Measurements from ENCODE around the gene CDH4.

CDH4 gene

DNA sequence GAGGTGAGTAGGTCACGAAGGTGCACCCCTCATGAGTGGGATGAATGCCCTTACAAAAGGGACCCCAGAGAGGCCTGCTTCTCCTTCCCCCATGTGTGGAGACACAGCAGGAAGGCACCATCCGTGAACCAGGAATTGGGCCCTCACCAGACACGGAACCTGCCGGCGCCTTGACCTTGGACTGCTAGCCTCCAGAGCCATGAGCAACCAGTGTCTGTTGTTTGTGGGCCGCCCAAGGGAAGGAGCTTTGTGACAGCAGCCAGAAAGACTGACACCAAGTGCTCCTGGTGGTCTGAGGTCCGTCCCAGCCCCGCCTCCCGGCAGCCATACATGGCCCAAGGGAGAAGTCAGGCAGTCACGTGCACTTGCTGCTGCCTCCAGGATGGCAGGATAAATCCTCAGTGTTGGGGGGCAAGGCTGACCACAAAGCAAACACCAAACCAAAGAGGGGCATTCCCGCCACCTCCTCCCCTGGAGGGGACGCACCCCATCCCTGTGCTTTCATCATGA, 29.3 kb downstream of the CDH4 start:
- peaks cover 24% of the 10 kb centered on the region for H3K9me3 Mint-ChIP-seq
- no peak overlapping the region for H3K4me3 Mint-ChIP-seq
- no peaks in the 10 kb centered on the region for H3K4me1 Mint-ChIP-seq (ENCODE audit: low read depth)
- H3K27me3 Mint-ChIP-seq = no peaks in the 10 kb centered on the region
- no peak overlapping the region for H3K27ac Mint-ChIP-seq
- intact Hi-C loops (cut with micrococcal nuclease) = no loop called here
- H3K36me3 Mint-ChIP-seq (ENCODE audit: low read depth) = no peaks in the 10 kb centered on the region

DNA sequence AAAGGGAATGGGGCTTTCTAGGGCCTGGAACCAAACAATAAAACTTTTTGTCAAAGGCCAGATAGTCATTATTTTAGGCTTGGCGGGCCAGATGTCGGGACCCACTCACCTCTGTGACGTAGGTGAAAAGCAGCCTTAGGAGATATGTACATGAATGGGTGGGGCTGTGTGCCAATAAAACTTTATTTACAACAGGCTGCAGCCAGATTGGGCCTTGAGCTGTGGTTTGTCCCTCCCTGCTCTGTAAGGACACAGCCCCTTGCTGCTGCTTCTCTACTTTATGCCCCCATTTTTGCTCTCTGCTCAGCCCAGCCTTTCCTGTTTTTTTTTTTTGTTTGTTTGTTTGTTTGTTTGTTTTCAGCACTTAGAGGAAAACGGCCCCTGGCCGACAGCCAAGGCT, 32.7 kb downstream of the CDH4 start:
- Mint-ChIP-seq H3K27me3 (no peaks in the 10 kb centered on the region), H3K9me3 (peaks cover 24% of the 10 kb centered on the region), H3K4me1 (ENCODE audit: low read depth) (no peaks in the 10 kb centered on the region), H3K36me3 (ENCODE audit: low read depth) (no peaks in the 10 kb centered on the region), H3K4me3 (no peak overlapping the region), H3K27ac (no peak overlapping the region)
- intact Hi-C loops (cut with micrococcal nuclease) = no loop called here

DNA sequence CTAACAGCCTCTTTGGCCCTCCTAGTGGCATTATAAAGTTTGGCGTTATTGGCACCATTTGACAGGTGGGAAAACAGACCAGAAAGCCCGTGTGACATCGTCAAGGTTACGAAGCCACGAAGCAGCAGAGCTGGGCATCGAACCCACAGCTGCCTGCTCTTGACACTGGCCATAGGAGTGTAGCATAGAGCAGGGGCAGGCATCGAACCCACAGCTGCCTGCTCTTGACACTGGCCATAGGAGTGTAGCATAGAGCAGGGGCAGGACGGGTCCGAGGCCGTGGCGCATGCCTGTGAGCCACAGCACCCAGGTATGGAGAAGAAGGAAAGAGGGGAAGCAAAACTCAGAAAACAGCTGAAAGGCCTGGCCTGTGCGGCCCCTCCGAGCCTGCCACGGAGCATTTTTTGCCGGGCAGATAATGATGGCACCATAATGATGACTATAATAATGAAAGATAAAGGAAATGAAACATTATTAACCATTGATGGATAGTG, 33.1 kb downstream of the CDH4 start:
- intact Hi-C loops (cut with micrococcal nuclease) = no loop called here
- Mint-ChIP-seq H3K27ac (no peak overlapping the region), H3K4me1 (ENCODE audit: low read depth) (no peaks in the 10 kb centered on the region), H3K9me3 (peaks cover 24% of the 10 kb centered on the region), H3K36me3 (ENCODE audit: low read depth) (no peaks in the 10 kb centered on the region), H3K4me3 (no peak overlapping the region), H3K27me3 (no peaks in the 10 kb centered on the region)

DNA sequence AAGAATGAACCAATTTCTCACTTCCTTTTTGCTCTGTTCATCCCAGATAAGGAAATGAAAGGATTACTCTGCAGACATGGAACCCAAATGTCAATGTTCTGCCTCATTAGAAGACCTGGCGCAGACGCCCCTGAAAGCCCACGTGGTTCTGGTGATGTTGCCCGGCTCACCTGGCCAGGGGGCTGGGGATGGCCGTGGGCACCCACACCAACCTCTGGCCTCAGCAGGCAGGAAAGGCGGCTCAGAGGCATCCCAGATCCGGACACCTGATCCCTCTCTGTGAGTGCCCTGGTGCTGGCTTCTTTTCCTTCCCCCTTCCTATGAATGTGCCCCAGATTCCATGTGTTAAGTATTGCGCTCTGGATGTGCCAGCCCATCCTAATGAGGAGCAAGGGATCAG, 33.6 kb downstream of the CDH4 start:
- Mint-ChIP-seq H3K36me3 (ENCODE audit: low read depth) (no peaks in the 10 kb centered on the region), H3K4me3 (no peak overlapping the region), H3K27ac (no peak overlapping the region), H3K27me3 (no peaks in the 10 kb centered on the region), H3K9me3 (peaks cover 24% of the 10 kb centered on the region), H3K4me1 (ENCODE audit: low read depth) (no peaks in the 10 kb centered on the region)
- intact Hi-C loops (cut with micrococcal nuclease) = no loop called here

DNA sequence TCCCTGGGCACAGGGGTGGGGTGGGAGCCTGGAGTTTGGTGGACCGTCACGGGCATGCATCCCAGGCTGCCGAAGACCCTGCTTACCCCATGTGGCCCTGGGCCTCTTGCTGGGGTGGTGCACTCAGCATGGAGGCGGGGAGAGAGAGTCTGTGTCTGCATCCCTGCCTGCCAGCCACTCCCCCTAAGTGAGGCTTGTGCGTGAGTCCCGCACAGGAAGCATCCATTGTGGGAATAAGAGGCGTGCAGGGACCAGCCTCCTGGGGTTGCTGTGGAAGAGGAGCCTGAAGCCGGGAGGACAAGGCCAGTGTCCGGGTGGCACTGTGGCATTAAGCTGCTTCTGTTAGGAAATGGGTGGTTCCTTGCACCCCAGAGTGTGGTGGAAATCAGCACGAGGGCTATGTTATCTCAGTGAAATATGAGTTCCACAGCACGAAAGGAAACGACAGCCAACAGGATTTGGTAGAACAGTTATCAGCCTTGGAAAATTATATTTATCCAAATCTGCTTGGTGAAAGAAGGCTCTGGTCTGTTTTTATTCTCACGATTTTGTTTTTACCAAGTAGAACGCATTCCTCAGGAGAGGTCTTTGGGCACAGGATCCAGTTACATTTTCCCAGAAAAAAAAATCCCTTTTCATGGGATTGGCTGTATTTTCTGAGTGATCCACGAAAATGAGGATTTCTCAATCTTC, 35.7 kb downstream of the CDH4 start:
- Mint-ChIP-seq H3K4me3 (no peak overlapping the region), H3K36me3 (ENCODE audit: low read depth) (no peaks in the 10 kb centered on the region), H3K4me1 (ENCODE audit: low read depth) (no peaks in the 10 kb centered on the region), H3K9me3 (peaks cover 17% of the 10 kb centered on the region), H3K27ac (no peak overlapping the region), H3K27me3 (no peaks in the 10 kb centered on the region)
- intact Hi-C loops (cut with micrococcal nuclease) = no loop called here

DNA sequence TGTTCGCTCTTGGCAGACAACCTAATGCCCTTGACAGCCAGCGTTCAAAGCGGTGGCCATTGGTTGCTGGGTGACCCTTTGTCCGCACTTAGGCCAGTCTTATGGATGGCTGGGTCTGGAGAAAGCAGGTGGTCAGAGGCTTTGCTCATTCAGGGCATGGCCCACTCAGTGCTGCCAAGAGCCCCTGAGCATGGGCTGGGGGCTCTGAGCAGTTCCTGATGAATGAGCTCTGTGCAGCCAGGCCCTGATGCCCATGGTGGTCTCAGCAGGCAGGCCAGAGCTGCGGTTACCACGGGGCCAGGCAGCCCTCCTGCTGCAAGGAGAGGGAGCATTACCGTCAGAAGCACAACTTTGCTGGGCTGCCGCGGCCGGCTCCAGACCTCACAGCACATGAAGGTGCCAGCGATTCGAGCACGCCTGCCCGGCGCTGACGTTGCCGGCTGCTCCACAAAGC, 36.3 kb downstream of the CDH4 start:
- peaks cover 13% of the 10 kb centered on the region for H3K9me3 Mint-ChIP-seq
- H3K4me3 Mint-ChIP-seq = no peak overlapping the region
- no peaks in the 10 kb centered on the region for H3K36me3 Mint-ChIP-seq (ENCODE audit: low read depth)
- intact Hi-C loops (cut with micrococcal nuclease) = no loop called here
- H3K27ac Mint-ChIP-seq = no peak overlapping the region
- H3K4me1 Mint-ChIP-seq (ENCODE audit: low read depth) = no peaks in the 10 kb centered on the region
- H3K27me3 Mint-ChIP-seq = no peaks in the 10 kb centered on the region

DNA sequence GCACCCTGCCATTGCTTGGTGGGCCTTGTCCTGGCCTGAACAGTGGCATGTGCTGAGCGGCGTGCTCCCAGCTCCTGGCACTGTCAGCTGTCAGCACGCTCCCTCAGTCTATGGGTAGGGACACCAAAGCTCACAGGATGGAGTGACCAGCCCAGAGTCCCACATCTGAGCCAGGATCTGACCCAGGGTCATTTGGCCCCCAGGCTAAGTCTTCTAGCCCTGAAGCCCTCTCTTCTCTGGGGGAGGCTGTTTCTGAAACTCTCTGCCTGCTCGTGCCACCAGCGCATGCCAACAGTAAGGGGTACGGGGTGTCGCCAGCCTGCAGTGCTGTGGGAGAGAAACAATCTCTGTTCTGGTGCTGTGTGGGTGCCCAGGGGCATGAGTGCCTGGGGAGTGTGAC, 37.1 kb downstream of the CDH4 start:
- peaks cover 5% of the 10 kb centered on the region for H3K9me3 Mint-ChIP-seq
- no peaks in the 10 kb centered on the region for H3K27me3 Mint-ChIP-seq
- intact Hi-C loops (cut with micrococcal nuclease) = no loop called here
- no peaks in the 10 kb centered on the region for H3K36me3 Mint-ChIP-seq (ENCODE audit: low read depth)
- H3K4me3 Mint-ChIP-seq = no peak overlapping the region
- no peak overlapping the region for H3K27ac Mint-ChIP-seq
- H3K4me1 Mint-ChIP-seq (ENCODE audit: low read depth) = no peaks in the 10 kb centered on the region

DNA sequence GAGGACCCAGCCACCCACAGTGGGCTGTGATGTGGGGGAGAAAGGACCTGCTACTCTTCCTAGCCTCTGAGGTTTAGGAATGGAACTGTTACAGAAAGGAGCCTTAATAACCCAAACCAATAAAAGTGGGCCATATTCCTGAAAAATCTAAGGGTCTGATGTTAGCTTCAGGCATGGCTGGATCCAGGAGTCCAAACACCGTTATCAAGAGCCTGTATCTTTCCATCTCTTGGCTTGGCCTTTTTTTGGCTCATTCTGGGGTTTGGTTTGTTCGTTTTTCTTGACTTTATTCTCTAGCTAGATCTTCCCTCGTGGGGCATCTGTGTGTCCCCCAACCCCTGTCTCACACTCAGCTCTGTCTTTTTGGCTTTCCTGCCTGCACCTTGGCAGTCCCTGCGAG, 38.7 kb downstream of the CDH4 start:
- no peaks in the 10 kb centered on the region for H3K4me1 Mint-ChIP-seq (ENCODE audit: low read depth)
- intact Hi-C loops (cut with micrococcal nuclease) = no loop called here
- no peaks in the 10 kb centered on the region for H3K27me3 Mint-ChIP-seq
- no peak overlapping the region for H3K4me3 Mint-ChIP-seq
- H3K36me3 Mint-ChIP-seq (ENCODE audit: low read depth) = no peaks in the 10 kb centered on the region
- H3K9me3 Mint-ChIP-seq = no peaks in the 10 kb centered on the region
- H3K27ac Mint-ChIP-seq = no peak overlapping the region

DNA sequence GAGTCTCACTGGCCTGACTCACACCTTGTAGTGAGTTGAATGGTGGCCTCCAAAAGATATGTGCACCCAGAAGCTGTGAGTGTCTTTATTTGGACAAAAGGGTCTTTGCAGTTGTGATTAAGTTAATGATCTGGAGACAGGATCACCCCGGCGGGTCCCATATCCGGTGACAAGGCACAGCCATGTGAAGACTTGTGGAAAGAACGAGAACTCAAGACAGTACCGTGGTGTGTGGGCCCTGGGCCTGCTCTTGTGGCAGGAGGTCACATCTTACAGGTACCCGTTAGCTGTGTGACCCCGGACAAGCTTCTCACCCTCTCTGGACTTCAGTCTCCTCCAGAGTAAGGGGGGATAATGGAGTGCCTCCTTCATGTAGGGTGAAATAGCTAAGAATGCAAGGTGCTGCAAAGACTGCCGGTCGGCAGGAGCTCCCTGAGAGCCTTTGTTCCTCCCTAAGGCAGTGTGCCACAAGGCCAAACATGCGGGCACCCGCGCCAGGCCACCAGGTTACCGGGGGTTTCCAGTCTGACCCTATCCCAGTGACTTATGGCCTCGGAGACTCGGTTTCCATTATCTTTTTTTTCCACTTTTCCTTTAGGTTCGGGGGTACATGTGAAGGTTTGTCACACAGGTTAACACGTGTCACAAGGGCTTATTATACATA, 39.2 kb downstream of the CDH4 start:
- Mint-ChIP-seq H3K36me3 (ENCODE audit: low read depth) (no peaks in the 10 kb centered on the region), H3K27me3 (no peaks in the 10 kb centered on the region), H3K9me3 (no peaks in the 10 kb centered on the region), H3K4me1 (ENCODE audit: low read depth) (no peaks in the 10 kb centered on the region), H3K27ac (no peak overlapping the region), H3K4me3 (no peak overlapping the region)
- intact Hi-C loops (cut with micrococcal nuclease) = no loop called here

DNA sequence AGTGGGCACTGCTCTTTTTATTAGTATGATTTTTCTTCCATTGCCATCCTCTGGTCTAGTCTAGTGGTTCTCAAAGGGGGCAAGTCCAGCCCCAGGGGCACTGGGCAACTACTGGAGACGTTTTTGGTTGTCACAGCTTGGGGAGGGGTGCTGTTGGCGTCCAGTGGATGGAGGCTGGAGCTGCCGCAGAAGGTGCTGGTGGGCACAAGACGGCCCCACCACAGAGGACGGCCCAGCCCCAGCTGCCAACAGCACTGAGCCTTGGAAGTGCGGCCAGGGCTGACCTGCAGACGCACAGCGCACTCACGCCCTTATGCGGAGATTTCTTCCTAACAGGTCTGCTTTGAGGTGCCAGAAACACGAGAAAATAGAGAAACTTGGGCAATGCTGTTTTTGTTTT, 40.3 kb downstream of the CDH4 start:
- intact Hi-C loops (cut with micrococcal nuclease) = no loop called here

DNA sequence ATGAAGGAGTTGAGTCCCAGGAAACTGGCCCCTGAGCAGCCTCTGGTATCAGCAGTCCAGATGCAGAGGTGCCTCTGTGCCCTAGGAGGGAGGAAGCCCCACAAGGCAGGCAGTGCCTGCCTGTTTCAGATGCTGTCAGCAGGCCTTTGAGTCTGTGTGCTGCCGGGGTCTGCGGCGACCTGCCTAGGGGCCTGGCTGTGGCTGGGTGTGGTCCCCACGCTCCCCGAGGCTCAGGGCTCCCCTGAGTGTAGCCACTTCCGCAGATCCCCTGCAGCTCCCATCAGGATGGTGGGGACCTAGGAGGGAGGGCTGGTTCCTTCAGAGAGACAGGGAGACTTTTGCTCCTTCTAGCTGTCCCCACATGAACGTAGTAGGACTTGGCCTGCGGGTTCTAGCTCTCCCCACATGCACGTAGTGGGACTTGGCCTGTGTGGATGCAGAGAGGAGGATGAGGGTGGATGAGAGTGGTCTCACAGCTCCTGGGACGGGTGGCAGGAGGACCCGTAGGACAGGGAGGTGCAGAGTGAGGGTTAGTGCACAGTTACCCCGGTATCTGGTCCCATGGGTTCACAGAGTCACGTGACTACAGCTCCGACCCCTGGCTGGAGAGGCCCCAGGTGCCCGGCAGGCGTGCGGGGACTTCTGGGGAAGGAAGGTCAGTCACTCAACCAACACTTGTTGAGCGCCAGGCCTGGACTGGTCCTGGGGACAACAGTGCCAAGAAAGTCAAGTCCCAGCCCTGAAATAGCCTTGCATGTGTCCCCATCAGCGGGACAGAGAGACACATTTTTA, 41.0 kb downstream of the CDH4 start:
- no peak overlapping the region for H3K27ac Mint-ChIP-seq
- intact Hi-C loops (cut with micrococcal nuclease) = no loop called here
- H3K27me3 Mint-ChIP-seq = no peaks in the 10 kb centered on the region
- H3K9me3 Mint-ChIP-seq = no peaks in the 10 kb centered on the region
- H3K4me1 Mint-ChIP-seq (ENCODE audit: low read depth) = no peaks in the 10 kb centered on the region
- no peaks in the 10 kb centered on the region for H3K36me3 Mint-ChIP-seq (ENCODE audit: low read depth)
- H3K4me3 Mint-ChIP-seq = no peak overlapping the region

More for the DNA sequence above, 40.3 kb downstream of the CDH4 start:
- no peaks in the 10 kb centered on the region for H3K4me1 Mint-ChIP-seq (ENCODE audit: low read depth)
- H3K9me3 Mint-ChIP-seq = no peaks in the 10 kb centered on the region
- no peaks in the 10 kb centered on the region for H3K27me3 Mint-ChIP-seq
- H3K4me3 Mint-ChIP-seq = no peak overlapping the region
- no peaks in the 10 kb centered on the region for H3K36me3 Mint-ChIP-seq (ENCODE audit: low read depth)
- H3K27ac Mint-ChIP-seq = no peak overlapping the region

DNA sequence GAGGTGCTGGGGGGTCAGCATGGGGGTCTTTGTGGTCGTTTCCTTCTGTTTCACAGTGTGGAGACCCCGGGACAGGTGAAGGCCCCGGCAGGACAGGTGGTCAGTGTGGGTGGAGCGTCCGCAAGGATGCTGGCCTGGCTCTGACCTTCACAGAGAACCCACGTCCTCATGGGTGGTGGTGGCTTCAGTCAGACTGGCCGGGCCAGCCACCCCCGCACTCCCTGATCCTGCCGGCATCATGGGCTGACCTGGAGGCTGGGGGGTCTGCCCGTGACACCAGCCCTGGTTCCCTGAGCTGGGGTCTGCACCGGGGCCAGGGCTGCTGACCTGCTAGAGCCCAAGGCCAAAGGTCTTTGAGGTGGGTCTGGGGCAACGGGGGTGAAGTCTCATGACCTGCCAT, 41.9 kb downstream of the CDH4 start:
- H3K9me3 Mint-ChIP-seq = no peaks in the 10 kb centered on the region
- H3K27me3 Mint-ChIP-seq = no peaks in the 10 kb centered on the region
- intact Hi-C loops (cut with micrococcal nuclease) = no loop called here
- no peak overlapping the region for H3K4me3 Mint-ChIP-seq
- H3K36me3 Mint-ChIP-seq (ENCODE audit: low read depth) = no peaks in the 10 kb centered on the region
- H3K4me1 Mint-ChIP-seq (ENCODE audit: low read depth) = no peaks in the 10 kb centered on the region
- H3K27ac Mint-ChIP-seq = no peak overlapping the region

DNA sequence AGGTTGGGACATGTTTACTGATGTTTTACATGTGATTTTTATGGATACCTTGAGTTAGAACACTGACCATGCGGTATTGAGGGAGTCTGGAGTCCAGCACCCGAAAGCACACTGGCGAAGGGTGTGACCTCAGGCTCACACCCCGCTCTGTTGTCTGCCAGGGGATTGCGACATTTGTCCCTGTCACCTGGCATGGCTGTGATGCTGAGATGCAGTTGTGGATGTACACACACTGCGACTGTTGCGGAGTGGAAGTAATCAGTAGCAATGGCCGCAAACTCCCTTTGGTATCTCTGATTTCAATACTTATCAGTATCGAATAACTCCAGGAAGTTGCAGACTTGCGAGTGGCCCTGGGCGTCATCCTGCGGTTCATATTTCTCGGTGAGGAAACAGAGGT, 43.2 kb downstream of the CDH4 start:
- Mint-ChIP-seq H3K4me1 (ENCODE audit: low read depth) (no peaks in the 10 kb centered on the region), H3K36me3 (ENCODE audit: low read depth) (no peaks in the 10 kb centered on the region), H3K4me3 (no peak overlapping the region), H3K27me3 (no peaks in the 10 kb centered on the region), H3K27ac (no peak overlapping the region), H3K9me3 (no peaks in the 10 kb centered on the region)
- intact Hi-C loops (cut with micrococcal nuclease) = no loop called here

Data from dendritic cell treated with granulocyte-macrophage colony-stimulating factor and Interleukin-4, amounts not matched to agents 40 ng/mL and 50 ng/mL, for 4 days (primary cell).